ENCODE data around the gene LRFN4.

Gene LRFN4

DNA sequence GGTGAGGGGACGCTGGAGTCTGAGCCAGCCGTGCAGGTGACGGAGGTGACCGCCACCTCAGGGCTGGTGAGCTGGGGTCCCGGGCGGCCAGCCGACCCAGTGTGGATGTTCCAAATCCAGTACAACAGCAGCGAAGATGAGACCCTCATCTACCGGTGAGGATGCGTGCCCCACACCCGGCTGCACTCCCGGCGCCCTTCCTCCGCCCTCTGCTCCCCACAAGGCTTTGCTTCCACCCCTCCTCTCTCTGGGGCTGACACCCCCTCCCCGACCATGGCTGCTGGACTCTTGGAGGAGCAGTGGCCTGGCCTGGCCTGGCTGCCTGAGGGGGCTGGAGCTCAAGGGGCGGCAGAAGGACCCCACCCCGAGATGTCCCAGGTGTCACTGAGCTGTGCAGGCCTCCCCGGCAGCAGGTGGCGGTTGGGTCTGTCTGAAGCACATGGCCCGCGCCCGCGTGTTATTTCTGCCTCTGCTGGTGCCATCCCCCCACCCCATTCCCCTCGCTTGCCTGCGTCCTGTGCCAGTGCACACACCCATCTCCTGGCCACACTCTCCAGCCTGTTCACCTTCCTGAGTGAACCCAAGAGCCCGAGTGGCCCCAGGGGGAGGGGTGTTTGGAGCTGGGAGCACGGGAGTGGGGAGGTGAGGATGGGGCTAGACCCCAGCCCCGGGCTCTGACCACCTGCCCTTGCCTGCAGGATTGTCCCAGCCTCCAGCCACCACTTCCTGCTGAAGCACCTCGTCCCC lies 2.2 kb downstream of the LRFN4 start:
- DNase-seq: no peak

DNA sequence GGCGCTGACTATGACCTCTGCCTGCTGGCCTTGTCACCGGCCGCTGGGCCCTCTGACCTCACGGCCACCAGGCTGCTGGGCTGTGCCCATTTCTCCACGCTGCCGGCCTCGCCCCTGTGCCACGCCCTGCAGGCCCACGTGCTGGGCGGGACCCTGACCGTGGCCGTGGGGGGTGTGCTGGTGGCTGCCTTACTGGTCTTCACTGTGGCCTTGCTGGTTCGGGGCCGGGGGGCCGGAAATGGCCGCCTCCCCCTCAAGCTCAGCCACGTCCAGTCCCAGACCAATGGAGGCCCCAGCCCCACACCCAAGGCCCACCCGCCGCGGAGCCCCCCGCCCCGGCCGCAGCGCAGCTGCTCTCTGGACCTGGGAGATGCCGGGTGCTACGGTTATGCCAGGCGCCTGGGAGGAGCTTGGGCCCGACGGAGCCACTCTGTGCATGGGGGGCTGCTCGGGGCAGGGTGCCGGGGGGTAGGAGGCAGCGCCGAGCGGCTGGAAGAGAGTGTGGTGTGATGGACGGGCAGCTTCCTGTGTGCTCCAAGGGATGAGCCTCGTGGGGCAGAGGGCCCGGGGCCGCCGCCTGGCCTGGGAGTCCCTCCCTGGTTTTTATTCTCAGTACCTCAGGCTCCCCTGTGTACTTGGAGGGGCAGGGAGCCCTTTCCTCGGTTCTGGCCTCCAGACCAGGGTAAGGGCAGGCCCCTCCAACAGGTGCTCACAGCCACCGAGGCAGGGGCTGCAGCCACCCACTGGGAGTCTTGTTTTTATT lies 3.0 kb downstream of the LRFN4 start:
- no peak for DNase-seq

DNA sequence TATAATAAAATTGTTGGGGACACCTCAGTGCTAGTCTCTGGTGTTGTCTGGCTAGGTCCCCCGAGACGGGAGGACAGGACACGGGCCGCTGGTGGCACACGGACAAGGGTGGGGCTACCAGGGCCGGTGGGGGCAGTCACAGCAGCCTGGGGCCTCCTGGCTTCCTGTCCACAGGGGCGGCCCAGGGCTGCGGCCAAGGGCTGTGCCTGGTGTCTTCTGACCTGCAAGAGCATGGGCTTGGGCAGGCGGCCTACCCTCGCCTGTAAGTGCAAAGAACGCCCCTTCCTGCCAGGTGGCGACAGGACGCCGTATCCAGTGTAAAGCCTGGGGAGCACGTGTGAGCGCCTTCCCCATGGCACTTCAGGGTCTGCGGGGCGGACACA lies 3.6 kb downstream of the LRFN4 start:
- no peak for DNase-seq

DNA sequence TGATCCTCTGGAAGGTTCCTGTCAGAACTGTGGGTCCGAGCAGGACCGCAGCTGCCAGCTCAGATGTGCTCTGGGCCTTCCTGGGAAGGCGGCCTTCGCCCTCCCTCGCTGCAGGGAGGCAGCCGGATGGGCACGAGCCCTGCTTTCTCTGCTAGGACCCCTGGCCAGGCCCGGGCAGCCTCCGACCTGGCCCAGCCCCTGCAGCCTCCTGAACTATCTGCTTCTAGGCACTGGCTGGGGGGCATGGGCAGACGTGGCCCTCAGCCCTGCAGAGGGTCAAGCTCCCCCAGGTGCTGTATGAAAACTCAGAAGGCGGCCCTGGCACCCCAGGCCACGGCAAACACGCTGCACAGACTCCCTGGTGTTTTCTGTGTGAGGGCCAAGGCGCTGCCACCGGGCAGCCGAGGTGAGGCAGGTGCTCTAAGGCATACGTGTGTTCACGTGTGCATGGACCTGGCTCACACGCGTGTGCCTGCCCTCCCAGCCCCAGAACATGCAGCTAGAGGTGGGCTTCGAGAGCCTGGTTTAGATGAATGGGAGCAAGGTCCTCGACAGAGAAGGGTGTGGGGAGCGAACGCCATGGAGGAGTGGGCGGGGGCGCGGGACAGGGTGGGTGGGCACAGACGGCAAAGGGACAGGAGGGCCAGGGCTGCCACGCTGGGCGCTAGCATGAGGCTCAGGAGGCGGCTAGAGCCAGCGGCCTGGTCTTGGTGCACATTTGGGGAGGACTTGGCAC lies 4.3 kb downstream of the LRFN4 start:
- DNase-seq: no peak

DNA sequence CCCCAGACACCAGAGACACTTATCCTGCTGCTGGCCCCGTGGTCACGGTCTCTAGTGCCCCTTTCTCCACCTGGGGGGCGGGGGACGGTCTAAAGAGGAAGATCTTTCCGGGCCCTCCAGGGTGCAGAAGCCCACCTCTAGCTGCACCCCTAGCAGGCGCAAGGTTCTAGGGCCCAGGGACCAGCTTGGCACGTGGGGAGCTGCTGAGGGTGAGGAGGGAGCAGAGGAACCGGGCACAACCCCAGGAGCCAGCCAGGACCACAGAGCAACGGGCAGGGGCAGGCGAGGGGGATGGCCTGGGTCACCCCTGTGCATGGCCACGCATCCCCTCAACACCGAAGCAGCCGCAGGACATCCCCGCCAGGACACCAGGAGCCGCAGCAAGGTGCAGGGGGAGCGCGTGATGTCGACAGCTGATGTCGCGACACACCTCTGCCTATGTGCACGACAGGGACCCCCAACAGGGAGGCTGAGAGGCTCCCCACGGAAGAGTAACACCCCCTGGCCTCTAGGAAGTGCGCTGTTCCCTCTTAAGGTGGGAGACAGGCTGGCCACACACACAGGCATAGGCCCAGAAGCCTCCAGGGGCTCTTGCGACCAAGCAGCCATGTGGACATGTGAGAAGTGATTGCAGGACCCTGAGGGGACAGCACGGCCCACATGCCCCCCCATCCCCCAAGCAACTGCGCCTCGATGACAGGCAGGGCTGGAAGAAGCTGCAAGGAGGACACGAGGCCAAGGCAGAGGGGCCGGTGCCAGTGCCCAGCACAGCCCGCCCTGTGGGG lies 5.1 kb downstream of the LRFN4 start:
- DNase-seq: no peak

DNA sequence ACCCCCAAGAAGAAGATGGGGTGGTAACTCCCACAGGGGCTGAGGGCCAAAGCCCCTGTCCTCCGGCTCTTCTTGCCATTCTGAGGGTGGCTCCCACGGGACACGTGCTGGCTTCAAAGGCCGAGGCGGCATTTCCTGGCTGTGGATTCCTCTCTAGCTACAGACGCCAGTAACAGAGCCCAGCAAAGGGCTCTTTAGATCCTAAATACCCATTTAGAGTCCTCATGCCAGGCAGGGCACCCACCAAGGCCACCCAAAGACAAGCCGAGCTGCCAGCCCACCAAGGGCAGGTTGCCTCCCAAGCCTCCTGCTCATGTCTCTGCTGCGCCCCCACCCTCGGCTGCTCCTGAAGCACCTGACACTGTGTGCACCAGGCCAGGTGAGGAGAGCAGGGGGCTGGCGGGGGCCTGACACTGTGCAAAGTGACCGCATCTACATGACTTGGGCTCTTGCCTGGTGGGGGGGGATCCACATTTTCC lies 5.7 kb downstream of the LRFN4 start:
- no peak for DNase-seq

DNA sequence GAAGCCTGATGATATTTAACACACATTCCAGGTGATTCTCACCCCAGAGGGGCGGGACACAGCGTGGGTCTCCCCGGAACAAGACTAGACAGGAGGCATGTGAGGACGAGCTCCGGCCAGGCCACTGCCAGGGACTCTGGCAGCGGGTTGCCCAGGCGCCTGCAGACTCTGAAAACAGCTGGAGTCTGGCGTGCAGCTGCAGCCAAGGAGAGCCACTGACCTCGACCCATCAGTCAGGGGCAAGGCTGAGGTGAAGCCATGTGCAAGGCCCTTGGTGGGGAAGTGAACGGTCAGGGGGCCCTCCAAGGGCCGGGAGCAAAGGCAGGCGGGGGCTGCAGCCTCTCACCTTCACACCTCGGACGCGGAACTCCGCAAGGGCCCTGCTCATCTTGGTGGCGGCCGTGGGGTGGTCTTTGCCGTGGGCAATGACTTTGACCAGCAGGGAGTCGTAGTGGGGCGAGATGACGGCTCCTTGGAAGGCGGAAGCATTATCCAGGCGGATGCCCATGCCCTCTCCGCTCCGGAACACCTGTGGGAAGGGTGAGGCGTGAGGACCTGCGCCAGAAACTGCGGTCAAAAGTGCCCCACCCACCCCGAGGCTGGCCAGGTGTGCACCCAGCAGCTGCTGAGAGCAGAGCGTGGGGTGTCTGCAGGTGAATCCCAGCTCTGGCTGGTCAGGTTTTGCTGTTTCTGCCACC lies 6.7 kb downstream of the LRFN4 start:
- DNase-seq: no peak

DNA sequence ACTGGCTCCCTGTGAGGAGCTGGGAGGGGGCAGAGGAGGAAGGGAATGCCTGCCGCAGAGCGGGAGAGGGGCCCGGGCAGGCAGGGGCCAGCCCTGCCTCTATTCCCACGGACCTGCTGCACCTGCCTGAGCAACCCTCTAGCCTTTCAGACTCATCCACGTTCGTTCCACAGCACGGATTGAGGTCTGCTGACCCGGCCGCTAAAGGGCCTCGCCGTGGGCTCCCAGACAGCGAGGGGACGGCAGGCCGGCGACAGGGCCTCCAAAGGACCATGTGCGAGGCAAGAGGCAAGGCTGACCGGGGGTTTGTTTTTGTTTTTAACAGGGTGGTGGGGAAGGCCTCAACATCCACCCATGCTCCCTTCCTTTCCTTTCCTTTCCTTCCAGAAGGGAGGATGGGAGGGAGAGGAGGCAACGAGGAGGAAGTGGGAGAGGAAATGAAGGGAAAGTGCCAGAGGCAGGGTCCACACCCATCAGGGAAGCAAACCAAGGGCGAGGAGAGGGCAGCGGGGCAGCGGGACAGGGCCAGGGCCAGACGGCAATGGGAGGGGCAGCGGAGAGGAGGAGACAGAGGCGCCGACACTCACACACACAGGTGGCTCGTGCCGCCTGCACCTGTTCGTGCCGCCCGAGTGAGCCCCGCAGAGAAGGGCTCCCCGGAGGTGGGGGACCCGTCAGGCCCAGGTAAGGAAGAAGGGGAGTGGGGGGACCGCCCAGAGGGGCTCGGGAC lies 7.5 kb downstream of the LRFN4 start:
- no peak for DNase-seq

DNA sequence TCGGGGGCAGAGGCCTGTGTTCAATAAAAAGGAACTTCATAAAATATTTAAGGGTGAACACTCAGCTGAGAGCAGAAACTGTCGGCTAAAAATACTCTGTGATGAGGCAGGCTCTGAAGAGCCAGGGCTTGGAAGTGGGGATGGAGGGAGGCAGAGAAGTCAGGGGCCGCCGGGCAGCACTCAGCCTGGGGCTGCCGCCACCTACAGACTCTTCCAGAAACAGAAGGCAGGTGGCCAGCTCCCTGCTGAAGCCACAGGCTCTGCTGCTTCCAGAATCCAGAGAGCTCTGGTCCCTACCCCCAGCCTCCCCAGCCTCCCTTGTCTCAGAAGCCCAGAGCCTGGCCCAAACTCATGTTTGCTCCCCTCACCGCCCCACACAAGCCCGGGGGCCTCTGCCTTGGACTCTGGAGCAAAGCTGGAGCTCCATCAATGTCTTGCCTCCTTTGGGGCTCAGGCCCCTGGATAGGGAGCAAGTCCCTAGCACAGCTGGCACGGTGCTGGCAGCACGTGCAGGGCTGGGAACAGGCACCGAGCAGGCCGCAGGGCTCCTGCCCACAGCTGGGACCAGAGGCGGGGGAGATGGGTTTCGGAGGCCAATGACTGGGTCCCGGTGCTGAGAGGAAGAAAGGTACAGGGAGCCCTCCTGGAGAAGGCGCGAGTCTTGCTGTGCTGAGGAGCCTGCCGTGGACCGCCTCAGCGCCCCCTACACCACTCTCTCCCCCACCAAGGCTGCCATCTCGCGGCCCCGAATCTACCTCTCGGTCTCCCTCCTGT lies 8.2 kb downstream of the LRFN4 start:
- no peak for DNase-seq

DNA sequence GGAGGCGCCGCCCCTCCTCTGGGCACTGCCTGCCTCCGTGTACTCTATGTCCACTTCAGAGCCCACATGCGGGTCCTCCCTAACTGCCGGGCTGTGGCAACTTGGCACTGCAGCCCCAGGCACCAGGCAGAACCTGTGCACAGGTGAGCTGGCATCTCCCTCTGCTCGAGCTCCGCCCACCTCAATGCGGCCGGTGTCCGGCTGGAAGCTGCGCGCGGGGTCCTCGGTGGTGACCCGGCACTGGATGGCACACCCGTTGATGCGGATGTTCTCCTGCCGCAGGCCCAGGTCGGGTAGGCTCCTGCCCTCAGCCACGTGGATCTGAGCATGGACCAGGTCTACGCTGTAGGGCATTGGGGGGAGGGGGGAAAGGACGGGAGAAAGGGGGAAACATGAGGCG lies 9.1 kb downstream of the LRFN4 start:
- no peak for DNase-seq

DNA sequence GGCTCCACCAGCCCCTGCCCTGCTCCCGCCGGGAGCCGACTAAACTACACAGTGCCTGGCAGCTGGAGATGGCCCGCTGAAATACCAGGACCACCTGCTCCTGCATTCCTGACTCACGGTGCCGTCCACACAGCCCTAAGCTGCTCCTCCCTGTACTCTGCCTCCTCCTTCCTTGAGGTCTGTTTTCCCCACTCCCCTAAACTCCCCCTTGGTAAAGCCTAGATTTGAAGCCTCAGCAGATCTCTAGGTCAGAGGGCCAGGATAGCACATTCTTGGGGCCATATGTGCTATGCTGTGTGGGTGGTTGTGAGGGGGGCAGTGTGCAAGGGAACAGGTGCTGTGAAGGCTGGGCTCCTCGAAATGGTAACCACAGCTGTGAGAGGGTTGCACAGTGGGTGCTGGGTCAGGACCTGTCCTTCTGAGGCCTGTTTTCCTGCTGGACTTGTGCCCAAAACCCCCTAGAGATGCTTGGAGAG lies 9.7 kb downstream of the LRFN4 start:
- DNase-seq: no peak

DNA sequence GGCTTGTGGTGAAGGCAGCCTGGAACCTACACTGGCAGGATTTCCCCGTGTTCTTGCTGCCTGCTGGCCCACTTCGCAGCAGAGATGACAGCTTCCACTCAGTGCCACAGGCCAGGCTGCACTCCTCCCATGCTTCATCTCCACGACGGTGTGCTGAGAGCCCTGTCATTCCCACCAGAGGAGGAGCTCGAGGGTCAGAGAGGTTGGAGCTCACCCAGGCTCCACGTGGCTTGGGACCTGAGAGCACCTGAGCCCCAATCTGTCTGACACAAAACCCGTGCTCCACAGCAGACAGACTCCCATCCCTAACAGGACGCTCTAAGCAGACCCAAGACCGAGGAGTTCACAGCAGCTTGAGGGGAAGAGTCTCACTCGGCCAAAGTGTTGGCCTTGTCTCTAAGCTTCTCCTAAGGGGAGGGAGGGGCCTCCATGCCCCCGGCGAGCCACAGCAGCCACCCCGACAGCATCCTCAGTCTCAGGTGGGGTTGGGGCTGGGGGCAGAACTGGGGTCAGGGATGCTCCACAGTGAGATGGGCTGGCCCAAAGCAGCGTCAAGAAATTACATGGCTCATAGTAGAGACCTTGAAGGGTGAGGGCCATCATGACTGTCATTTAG lies 10.7 kb downstream of the LRFN4 start:
- no peak for DNase-seq

DNA sequence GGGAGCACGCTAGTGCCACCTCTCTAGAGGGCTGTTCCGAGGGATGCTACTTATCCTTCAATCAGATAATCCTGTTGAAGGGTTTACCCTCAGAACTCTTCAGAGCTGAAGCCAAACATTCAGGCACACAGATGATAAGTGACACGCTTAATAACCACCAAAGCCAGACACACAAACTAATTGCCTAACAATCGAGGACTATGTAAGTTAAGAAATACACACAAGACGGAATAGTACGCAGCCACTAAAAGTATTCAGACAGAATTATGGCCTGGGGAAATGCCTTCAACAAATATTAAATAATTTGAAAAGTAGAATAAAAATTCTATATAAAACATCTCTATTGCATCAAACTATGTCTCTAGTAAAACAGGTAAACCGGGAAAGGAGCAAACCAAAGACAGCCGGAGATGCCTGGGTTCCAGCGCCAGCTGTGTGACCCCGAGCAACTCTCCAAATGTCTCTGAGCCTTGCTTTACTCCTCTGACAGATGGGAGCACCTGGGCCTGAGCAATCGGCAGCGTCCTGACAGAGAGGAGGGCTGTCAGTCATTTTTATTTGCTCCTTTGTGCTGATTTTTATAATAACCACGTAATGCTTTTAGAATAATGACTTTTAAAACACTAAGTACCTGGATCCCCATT lies 11.3 kb downstream of the LRFN4 start:
- DNase-seq: no peak

DNA sequence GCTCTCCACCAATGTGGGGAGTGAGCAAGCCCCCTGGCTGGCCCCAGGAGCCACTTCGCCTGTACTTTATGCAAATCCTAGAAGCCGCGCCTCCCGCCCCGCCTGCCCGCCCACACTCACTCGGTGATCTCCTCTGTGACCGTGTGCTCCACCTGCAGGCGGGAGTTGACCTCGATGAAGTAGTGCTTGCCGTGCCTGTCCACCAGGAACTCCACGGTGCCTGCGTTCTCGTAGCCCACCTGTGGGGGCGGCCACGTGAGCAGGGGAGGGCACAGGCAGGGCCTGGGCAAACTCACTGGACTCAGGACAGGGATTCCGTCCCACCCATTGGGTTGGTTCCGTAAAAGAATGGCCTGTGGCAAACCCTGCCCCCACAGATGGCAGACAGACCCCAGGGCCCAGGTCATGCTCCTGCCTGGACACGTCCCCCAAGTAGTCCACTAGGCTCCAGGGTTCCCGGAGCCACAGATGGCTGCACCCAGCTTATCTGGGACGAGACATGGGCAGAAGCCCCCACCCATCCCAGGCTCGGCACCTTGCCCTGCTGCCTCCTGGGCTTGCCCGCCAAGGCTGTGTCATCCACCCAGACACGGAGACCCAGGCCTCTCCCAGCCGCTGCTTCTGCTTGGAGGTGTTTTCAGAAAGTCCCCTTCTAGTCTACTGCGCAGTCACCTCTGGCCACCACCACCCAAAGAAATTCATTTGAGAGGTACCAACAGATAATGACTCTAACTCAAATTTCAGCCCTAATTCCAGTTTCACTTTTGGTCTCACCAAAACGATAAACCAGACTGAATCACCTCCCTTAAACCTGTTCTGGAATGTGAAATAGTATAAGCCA lies 12.1 kb downstream of the LRFN4 start:
- peak; percentile 74 for DNase-seq

DNA sequence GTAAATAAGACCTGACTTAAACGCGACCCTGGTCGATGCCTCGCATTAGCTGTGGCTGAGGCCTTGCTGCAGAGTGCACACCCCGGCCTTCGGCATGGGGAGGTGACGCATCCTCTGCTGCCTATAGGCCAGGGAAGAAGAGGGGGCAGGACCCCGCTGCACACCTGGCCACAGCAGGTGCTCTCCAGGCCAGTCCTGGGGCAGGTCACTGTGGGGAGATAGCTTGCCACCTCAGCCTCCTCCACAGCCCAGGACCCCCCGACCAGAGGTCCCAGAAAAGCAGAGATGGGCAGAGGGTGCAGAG lies 12.7 kb downstream of the LRFN4 start:
- DNase-seq: no peak

DNA sequence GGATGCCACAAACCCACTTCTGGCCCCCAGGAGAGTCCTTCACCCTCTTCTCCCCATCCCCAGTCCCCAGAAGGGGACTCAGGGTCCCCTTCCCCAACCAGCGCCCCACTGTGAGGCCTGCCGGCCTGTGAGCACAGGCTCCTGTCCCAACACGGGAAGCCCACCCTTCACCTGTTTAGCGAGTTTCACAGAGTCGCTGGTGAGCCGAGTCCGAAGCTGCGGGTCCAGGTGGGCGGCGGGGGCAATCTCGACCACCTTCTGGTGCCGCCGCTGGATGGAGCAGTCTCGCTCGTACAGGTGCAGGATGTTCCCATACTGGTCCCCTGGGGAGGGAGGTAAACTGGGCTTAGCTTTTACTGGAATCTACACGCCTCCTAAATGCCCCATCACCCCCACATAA lies 13.3 kb downstream of the LRFN4 start:
- no peak for DNase-seq

DNA sequence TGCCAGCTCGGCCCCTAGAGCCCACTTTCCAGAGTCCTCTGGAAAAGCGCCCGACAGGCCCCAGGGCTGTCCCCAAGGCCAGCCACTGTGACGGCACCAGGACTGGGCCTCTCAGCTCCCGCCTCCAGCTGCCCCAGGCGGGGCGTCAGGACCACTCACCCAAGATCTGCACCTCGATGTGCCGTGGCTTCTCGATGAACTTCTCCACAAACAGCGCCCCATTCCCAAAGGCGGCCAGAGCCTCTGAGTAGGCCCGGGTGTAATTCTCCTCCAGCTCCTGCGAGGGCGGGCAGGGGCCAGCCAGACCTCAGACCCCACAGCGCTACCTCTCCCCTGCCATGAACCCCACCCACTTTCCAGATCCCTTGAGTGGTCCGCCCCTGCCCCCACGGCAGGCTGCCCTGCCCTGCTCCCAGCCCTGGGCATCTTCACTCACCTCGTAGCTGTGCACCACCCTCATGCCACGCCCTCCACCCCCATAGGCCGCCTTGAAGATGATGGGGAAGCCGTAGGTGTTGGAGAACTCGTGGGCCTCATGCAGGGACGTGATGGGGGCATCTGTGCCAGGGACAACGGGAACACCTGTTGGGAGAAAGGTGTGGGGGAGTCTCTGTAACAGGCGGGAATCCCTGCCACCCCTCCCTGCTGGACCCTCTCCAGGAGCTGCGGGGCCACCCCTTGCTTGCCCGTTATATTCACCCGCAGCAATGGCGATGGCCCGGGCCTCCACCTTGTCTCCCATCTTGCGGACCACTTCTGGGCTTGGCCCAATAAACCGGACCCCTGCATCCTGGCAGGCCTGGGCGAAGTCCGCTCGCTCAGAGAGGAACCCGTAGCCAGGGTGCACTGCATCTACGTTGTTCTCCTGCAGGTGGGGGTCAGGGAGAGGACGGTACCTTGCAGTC lies 14.0 kb downstream of the LRFN4 start:
- DNase-seq: no peak

DNA sequence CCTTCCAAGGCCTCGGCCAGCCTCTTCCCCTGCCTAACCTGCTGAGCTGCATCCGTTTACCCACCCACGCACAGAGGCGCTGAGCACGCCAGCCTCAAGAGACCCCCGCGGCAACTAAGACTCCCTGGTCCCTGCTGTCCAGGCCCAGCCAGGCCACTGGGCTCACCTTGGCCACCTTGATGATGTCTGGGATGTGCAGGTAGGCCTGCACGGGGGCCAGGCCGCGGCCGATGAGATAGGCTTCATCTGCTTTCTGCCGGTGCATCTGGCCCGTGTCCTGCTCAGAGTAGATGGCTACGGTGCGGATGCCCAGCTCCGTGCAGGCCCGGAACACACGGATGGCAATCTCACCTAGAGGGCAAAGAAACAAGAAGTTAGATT lies 14.6 kb downstream of the LRFN4 start:
- DNase-seq: no peak

Data from stimulated activated CD4-positive, alpha-beta T cell treated with anti-CD3 and anti-CD28 coated beads, Interleukin-12 subunit alpha, Interleukin-12 subunit beta, amount 100 ng/mL, for 4 hours (primary cell).